Prostate gland (tissue), 2 donors: ENCODE results near the gene COIL.

ENCODE experiments used
- POLR2A ChIP-seq: fragments of 450-650 bp; IDR thresholded peaks from one replicate; pipeline ENCODE4 v1.6.1; 2016; ENCODE audit warnings: antibody characterized with exemption, mild to moderate bottlenecking
- TF ChIP-seq, protein P1 (sequence below), 4 experiments: fragments of 200-600 bp in 2 of 4; fragments of 450-650 bp in 2 of 4; sonication (generic) in 2 of 4; IDR thresholded peaks; 1 replicate in 3 of 4; 2 replicates in 1 of 4; pipeline ENCODE4 v1.5.1; 2016 to 2019; ENCODE audit warnings: antibody characterized with exemption in 4 of 4, mild to moderate bottlenecking in 2 of 4, moderate library complexity in 2 of 4

GRCh38 chr17:56972111-56972730 lies 11.4 kb upstream of the COIL start:
- TF ChIP-seq, protein P1, sequence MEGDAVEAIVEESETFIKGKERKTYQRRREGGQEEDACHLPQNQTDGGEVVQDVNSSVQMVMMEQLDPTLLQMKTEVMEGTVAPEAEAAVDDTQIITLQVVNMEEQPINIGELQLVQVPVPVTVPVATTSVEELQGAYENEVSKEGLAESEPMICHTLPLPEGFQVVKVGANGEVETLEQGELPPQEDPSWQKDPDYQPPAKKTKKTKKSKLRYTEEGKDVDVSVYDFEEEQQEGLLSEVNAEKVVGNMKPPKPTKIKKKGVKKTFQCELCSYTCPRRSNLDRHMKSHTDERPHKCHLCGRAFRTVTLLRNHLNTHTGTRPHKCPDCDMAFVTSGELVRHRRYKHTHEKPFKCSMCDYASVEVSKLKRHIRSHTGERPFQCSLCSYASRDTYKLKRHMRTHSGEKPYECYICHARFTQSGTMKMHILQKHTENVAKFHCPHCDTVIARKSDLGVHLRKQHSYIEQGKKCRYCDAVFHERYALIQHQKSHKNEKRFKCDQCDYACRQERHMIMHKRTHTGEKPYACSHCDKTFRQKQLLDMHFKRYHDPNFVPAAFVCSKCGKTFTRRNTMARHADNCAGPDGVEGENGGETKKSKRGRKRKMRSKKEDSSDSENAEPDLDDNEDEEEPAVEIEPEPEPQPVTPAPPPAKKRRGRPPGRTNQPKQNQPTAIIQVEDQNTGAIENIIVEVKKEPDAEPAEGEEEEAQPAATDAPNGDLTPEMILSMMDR (IDR thresholded peaks at IDR 0.05) = no peak
- no peak for TF ChIP-seq POLR2A
